GM23338 (cell line): ENCODE data around the gene SORD. TPM values are rescaled to one million over a fixed set of nuclear protein-coding genes. Genes with fewer than 3 reads are reported as not detected.

Experiments
- ATAC-seq: fragments of 200-7000 bp; cut with Tn5 transposase; 3 replicates; pipeline ENCODE4 v1.9.1; 2020
- DNase-seq: peaks from one replicate; pipeline ENCODE4 v3.0.0-alpha.2; 2015; ENCODE audit warnings: low spot score
- H2AFZ ChIP-seq: fragments of 200-600 bp; sonication (generic); 2 replicates; pipeline ENCODE4 v1.8.0; 2016; ENCODE audit warnings: antibody characterized with exemption, mild to moderate bottlenecking, moderate library complexity
- H3F3A ChIP-seq: fragments of 200-600 bp; sonication (generic); replicated peaks from 2 replicates; pipeline ENCODE4 v1.8.0; 2017; ENCODE audit warnings: antibody characterized with exemption, mixed run types, low read depth
- H3K27ac ChIP-seq: fragments of 200-600 bp; sonication (generic); 2 replicates; pipeline ENCODE4 v1.6.1; 2016; ENCODE audit warnings: low read depth
- H3K27me3 ChIP-seq: fragments of 200-600 bp; sonication (generic); 2 replicates; pipeline ENCODE4 v1.8.0; 2016; ENCODE audit warnings: mild to moderate bottlenecking, mixed run types, moderate library complexity; ENCODE audit not compliant: insufficient read depth
- H3K36me3 ChIP-seq: fragments of 200-600 bp; sonication (generic); 2 replicates; pipeline ENCODE4 v1.8.0; 2016; ENCODE audit warnings: mild to moderate bottlenecking; ENCODE audit not compliant: insufficient read depth
- H3K4me1 ChIP-seq: fragments of 200-600 bp; sonication (generic); 2 replicates; pipeline ENCODE4 v1.8.0; 2016; ENCODE audit warnings: mild to moderate bottlenecking, moderate library complexity; ENCODE audit not compliant: insufficient read depth
- H3K4me2 ChIP-seq: fragments of 200-600 bp; sonication (generic); 2 replicates; pipeline ENCODE4 v1.7.1; 2017; ENCODE audit warnings: mixed run types
- H3K4me3 ChIP-seq: fragments of 200-600 bp; sonication (generic); 2 replicates; pipeline ENCODE4 v1.6.1; 2016; ENCODE audit warnings: mixed run types
- H3K79me2 ChIP-seq: fragments of 200-600 bp; sonication (generic); replicated peaks from 2 replicates; pipeline ENCODE4 v1.8.0; 2017; ENCODE audit warnings: mild to moderate bottlenecking; ENCODE audit not compliant: insufficient read depth
- H3K9me2 ChIP-seq: fragments of 200-600 bp; sonication (generic); 2 replicates; pipeline ENCODE4 v1.8.0; 2017; ENCODE audit not compliant: insufficient read depth
- H4K20me1 ChIP-seq: fragments of 200-600 bp; sonication (generic); replicated peaks from 2 replicates; pipeline ENCODE4 v1.8.0; 2017; ENCODE audit warnings: mild to moderate bottlenecking; ENCODE audit not compliant: insufficient read depth
- H3K27ac Mint-ChIP-seq: 2 replicates; pipeline ENCODE4 v1.8.0; 2020; ENCODE audit warnings: inconsistent platforms, mild to moderate bottlenecking, moderate library complexity, mixed read lengths
- H3K27me3 Mint-ChIP-seq: 3 replicates; pipeline ENCODE4 v1.8.0; 2022; ENCODE audit warnings: low read depth, mild to moderate bottlenecking, moderate library complexity, mixed read lengths, inconsistent platforms; ENCODE audit not compliant: insufficient read depth, poor library complexity
- H3K36me3 Mint-ChIP-seq: 3 replicates; pipeline ENCODE4 v1.8.0; 2021; ENCODE audit warnings: low read depth, mild to moderate bottlenecking, inconsistent platforms, moderate library complexity, mixed read lengths
- H3K4me1 Mint-ChIP-seq: 3 replicates; pipeline ENCODE4 v1.8.0; 2020; ENCODE audit warnings: mild to moderate bottlenecking, inconsistent platforms, mixed read lengths
- H3K4me3 Mint-ChIP-seq: 3 replicates; pipeline ENCODE4 v1.8.0; 2021; ENCODE audit warnings: moderate library complexity, mild to moderate bottlenecking, inconsistent platforms, mixed read lengths
- H3K9me3 Mint-ChIP-seq: 3 replicates; pipeline ENCODE4 v1.8.0; 2020; ENCODE audit warnings: moderate library complexity, mild to moderate bottlenecking, inconsistent platforms, mixed read lengths
- CREB1 ChIP-seq: fragments of 250-450 bp; sonication (Bioruptor Pico); IDR thresholded peaks from 2 replicates; pipeline ENCODE4 v1.5.0; 2020; ENCODE audit warnings: low read depth, mild to moderate bottlenecking, moderate library complexity
- ETS1 ChIP-seq: IDR thresholded peaks from 2 replicates; pipeline ENCODE4 v1.6.1; 2016; ENCODE audit warnings: antibody characterized with exemption
- JUNB ChIP-seq: IDR thresholded peaks from one replicate; pipeline ENCODE4 v1.6.1; 2016; ENCODE audit warnings: antibody characterized with exemption; ENCODE audit not compliant: unreplicated experiment
- NANOG ChIP-seq: IDR thresholded peaks from 2 replicates; pipeline ENCODE4 v1.6.1; 2016; ENCODE audit warnings: antibody characterized with exemption, borderline replicate concordance
- POLR2AphosphoS5 ChIP-seq: IDR thresholded peaks from 2 replicates; pipeline ENCODE4 v1.6.1; 2016; ENCODE audit warnings: antibody characterized with exemption, low read depth
- REST ChIP-seq: IDR thresholded peaks from one replicate; pipeline ENCODE4 v1.6.1; 2018; ENCODE audit warnings: antibody characterized with exemption; ENCODE audit not compliant: unreplicated experiment
- ZNF114 ChIP-seq: fragments of 250-450 bp; sonication (Bioruptor Pico); IDR thresholded peaks from 2 replicates; pipeline ENCODE4 v1.5.0; 2020; ENCODE audit warnings: mild to moderate bottlenecking, moderate library complexity
- ZNF462 ChIP-seq: fragments of 250-450 bp; sonication (Bioruptor Pico); IDR thresholded peaks from 2 replicates; pipeline ENCODE4 v1.5.0; 2020; ENCODE audit warnings: mild to moderate bottlenecking, moderate library complexity
- polyA plus RNA-seq: library from polyadenylated mRNA; unstranded; fragments of >200 nt; fragmentation: Nextera tagmentation; extraction: Ambion mirVana; gene quantifications from 2 replicates; pipeline ENCODE4 v1.2.1, GENCODE V29; 2016
- total RNA-seq: library from RNA; depleted of rRNA; stranded (reverse); fragments of >200 nt; shearing (Covaris generic); gene quantifications from 2 replicates; pipeline ENCODE4 v1.2.3, GENCODE V29; 2014

The SORD gene
- total and polyA plus RNA-seq, 2 experiments from 2014 or later, result 12.5 to 55.0 TPM

- no peak for TF ChIP-seq POLR2AphosphoS5
- no peak for TF ChIP-seq CREB1 (CRISPR knock-in tag)
- TF ChIP-seq ZNF462 (CRISPR knock-in tag), result no peak
- TF ChIP-seq NANOG, result no peak
Measured at GRCh38 chr15:45100884-45101625, 78.1 kb downstream of the SORD start (continued).

- Mint-ChIP-seq H3K4me3 (no peak overlapping the region), H3K27ac (peak overlapping the region; percentile 20; the same call in 1 of the 2 replicates), H3K4me1 (peaks cover 18% of the 10 kb centered on the region), H3K36me3 (no peaks in the 10 kb centered on the region), H3K9me3 (no peaks in the 10 kb centered on the region; the same call in 2 of the 3 replicates), H3K27me3 (peaks cover 12% of the 10 kb centered on the region)
- Histone ChIP-seq H3K4me1 (peaks cover 15% of the 10 kb centered on the region), H4K20me1 (no peaks in the 10 kb centered on the region), H3K27ac (no peak overlapping the region), H3K36me3 (no peaks in the 10 kb centered on the region), H3K27me3 (no peaks in the 10 kb centered on the region), H3K4me3 (no peak overlapping the region), H3K4me2 (peak overlapping the region; percentile 70; the same call in 1 of the 2 replicates), H3K79me2 (no peaks in the 10 kb centered on the region), H3F3A (no peaks in the 10 kb centered on the region), H2AFZ (0 out of 2 replicates have a peak overlapping the region, but pooled peaks have one; percentile 66), H3K9me2 (no peaks in the 10 kb centered on the region)
- DNase-seq (no peak), ATAC-seq (no peak)
- no peak for TF ChIP-seq ETS1
- no peak for TF ChIP-seq REST
- no peak for TF ChIP-seq ZNF114 (CRISPR knock-in tag)
- no peak for TF ChIP-seq JUNB
- TF ChIP-seq NANOG, result no peak
Measured at GRCh38 chr15:45101749-45102148, 78.8 kb downstream of the SORD start.
